HG02588 (cell line): ENCODE data around the gene PRDM5.
A peak's percentile ranks its signal among the peaks of the same experiment; 100 is the strongest.

ENCODE experiments used
- ATAC-seq: cut with Tn5 transposase; IDR thresholded peaks from one replicate; pipeline ENCODE4 v1.9.1; 2021; ENCODE audit warnings: mild to moderate bottlenecking, moderate library complexity; ENCODE audit not compliant: unreplicated experiment

PRDM5 gene

GRCh38 chr4:120915336-120915735 is 7.2 kb downstream of the PRDM5 start:
- ATAC-seq: no peak

GRCh38 chr4:120903419-120903818 is 19.1 kb downstream of the PRDM5 start:
- ATAC-seq: no peak

GRCh38 chr4:120902925-120903324 is 19.6 kb downstream of the PRDM5 start:
- no peak for ATAC-seq

GRCh38 chr4:120901731-120902130 is 20.8 kb downstream of the PRDM5 start:
- no peak for ATAC-seq

- ATAC-seq: no peak
Measured at GRCh38 chr4:120897981-120898719, 24.4 kb downstream of the PRDM5 start.

GRCh38 chr4:120895554-120895953 is 27.0 kb downstream of the PRDM5 start:
- ATAC-seq: no peak

- no peak for ATAC-seq
Measured at GRCh38 chr4:120893314-120893713, 29.2 kb downstream of the PRDM5 start.

- ATAC-seq: no peak
Measured at GRCh38 chr4:120886191-120886590, 36.3 kb downstream of the PRDM5 start.

- ATAC-seq: no peak
Measured at GRCh38 chr4:120881846-120882245, 40.7 kb downstream of the PRDM5 start.

GRCh38 chr4:120881351-120881750 is 41.2 kb downstream of the PRDM5 start:
- no peak for ATAC-seq

GRCh38 chr4:120877021-120877420 is 45.5 kb downstream of the PRDM5 start:
- ATAC-seq: no peak

- ATAC-seq: no peak
Measured at GRCh38 chr4:120874792-120875774, 47.4 kb downstream of the PRDM5 start.

GRCh38 chr4:120873554-120873953 is 49.0 kb downstream of the PRDM5 start:
- no peak for ATAC-seq

- ATAC-seq: no peak
Measured at GRCh38 chr4:120871173-120871572, 51.4 kb downstream of the PRDM5 start.

GRCh38 chr4:120870279-120870673 is 52.2 kb downstream of the PRDM5 start:
- ATAC-seq: no peak

GRCh38 chr4:120869613-120870278 is 52.8 kb downstream of the PRDM5 start:
- ATAC-seq: no peak

GRCh38 chr4:120867506-120867905 is 55.0 kb downstream of the PRDM5 start:
- ATAC-seq: no peak

GRCh38 chr4:120865985-120866384 is 56.5 kb downstream of the PRDM5 start:
- peak; percentile 72 for ATAC-seq

GRCh38 chr4:120864969-120865368 is 57.6 kb downstream of the PRDM5 start:
- no peak for ATAC-seq

- no peak for ATAC-seq
Measured at GRCh38 chr4:120862432-120862831, 60.1 kb downstream of the PRDM5 start.

- ATAC-seq: no peak
Measured at GRCh38 chr4:120861852-120862251, 60.7 kb downstream of the PRDM5 start.
